Smooth muscle cell of the brain vasculature (primary cell): ENCODE measurements around the gene GNAI2.
A peak's percentile ranks its signal among the peaks of the same experiment; 100 is the strongest.

Source experiments
- DNase-seq: peaks from one replicate; pipeline ENCODE4 v3.0.0-alpha.2; 2012; ENCODE audit warnings: low read depth, low spot score

GNAI2 gene

GRCh38 chr3:50235716-50236483, at the start of gene GNAI2:
Gene GNAI2 (plus strand): TSS chr3:50236204. CDS start chr3:50236336, 132 bp downstream.
- peak; percentile 94 for DNase-seq

GRCh38 chr3:50187750-50188149, 48.3 kb upstream of the GNAI2 start:
- DNase-seq: no peak

- no peak for DNase-seq
Observed at GRCh38 chr3:50189274-50189673, 46.7 kb upstream of the GNAI2 start.

- no peak for DNase-seq
Observed at GRCh38 chr3:50189989-50190388, 46.0 kb upstream of the GNAI2 start.

- DNase-seq: no peak
Observed at GRCh38 chr3:50190936-50191660, 44.9 kb upstream of the GNAI2 start, which contains the start of gene GNAT1. Gene GNAT1 (plus strand): TSS chr3:50191610. CDS start chr3:50191726, 116 bp downstream.

GRCh38 chr3:50192124-50192523, 43.9 kb upstream of the GNAI2 start:
- DNase-seq: no peak

GRCh38 chr3:50192689-50193141, 43.3 kb upstream of the GNAI2 start:
- DNase-seq: no peak

GRCh38 chr3:50193286-50193685, 42.7 kb upstream of the GNAI2 start:
- DNase-seq: no peak

GRCh38 chr3:50193746-50194127, 42.3 kb upstream of the GNAI2 start:
- DNase-seq: no peak

GRCh38 chr3:50194128-50194902, 41.7 kb upstream of the GNAI2 start:
- DNase-seq: no peak

GRCh38 chr3:50194903-50195500, 41.0 kb upstream of the GNAI2 start:
- DNase-seq: no peak

GRCh38 chr3:50195501-50196252, 40.3 kb upstream of the GNAI2 start:
- no peak for DNase-seq

GRCh38 chr3:50196253-50196801, 39.7 kb upstream of the GNAI2 start:
- DNase-seq: no peak

GRCh38 chr3:50201573-50202315, 34.3 kb upstream of the GNAI2 start:
- DNase-seq: no peak

- no peak for DNase-seq
Observed at GRCh38 chr3:50202353-50203112, 33.5 kb upstream of the GNAI2 start.

- no peak for DNase-seq
Observed at GRCh38 chr3:50203113-50203808, 32.7 kb upstream of the GNAI2 start.

- no peak for DNase-seq
Observed at GRCh38 chr3:50203809-50204803, 31.9 kb upstream of the GNAI2 start.
